22Rv1 (cell line): ENCODE results near the gene SMAD5.
A peak's percentile ranks its signal among the peaks of the same experiment; 100 is the strongest.

Experiments used
- H3K27ac ChIP-seq: fragments of 450-650 bp; 2 replicates; pipeline ENCODE4 v1.5.1; 2017
- ZFX ChIP-seq: fragments of 450-650 bp; IDR thresholded peaks from 2 replicates; pipeline ENCODE4 v1.6.1; 2017; ENCODE audit warnings: antibody characterized with exemption, borderline replicate concordance
- TF ChIP-seq, protein P1 (sequence below): fragments of 450-650 bp; IDR thresholded peaks from 2 replicates; pipeline ENCODE4 v1.5.1; 2017; ENCODE audit warnings: mild to moderate bottlenecking

Gene SMAD5

DNA sequence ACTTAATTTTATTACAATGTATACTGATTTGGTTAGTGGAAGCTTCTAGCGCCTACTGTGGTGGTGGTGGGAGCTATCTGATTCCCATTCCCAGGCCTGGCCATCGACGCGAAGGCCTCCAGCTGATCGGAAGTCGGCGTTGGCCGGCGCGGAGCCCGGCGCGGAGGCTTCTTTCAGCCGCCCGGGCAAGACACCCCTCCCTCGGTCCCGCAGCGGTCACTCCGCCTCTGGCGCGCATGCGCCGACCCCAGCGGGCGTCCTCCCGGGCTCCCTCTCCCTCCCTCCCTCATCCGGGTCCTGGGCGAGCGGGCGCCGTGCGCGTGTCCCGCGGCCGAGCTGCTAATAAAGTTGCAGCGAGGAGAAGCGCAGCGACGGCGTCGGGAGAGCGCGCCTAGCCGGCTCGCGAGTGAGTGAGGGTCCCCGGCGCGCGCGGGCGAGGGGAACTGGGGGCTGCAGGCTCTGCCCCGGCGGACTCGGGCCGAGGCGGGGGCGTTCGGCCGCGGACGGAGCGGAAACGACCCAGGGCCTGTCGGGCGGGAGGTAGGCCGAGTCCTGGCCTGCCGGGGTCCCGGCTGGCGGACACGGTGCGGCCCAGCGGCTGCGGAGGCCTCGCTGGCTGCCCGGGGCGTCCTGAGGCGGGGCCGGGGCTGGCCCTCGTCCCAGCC, at the start of gene SMAD5:
TSS of gene SMAD5 (plus strand) at position 289 of the 665 bp plus-strand sequence. CDS start 20,916 bp downstream, outside the sequence.
- H3K27ac ChIP-seq: peak within 1 kb of the TSS; percentile 89
- TF ChIP-seq ZFX: 0 out of 2 replicates have a peak, but pooled peaks have one; percentile 52
- TF ChIP-seq, protein P1, sequence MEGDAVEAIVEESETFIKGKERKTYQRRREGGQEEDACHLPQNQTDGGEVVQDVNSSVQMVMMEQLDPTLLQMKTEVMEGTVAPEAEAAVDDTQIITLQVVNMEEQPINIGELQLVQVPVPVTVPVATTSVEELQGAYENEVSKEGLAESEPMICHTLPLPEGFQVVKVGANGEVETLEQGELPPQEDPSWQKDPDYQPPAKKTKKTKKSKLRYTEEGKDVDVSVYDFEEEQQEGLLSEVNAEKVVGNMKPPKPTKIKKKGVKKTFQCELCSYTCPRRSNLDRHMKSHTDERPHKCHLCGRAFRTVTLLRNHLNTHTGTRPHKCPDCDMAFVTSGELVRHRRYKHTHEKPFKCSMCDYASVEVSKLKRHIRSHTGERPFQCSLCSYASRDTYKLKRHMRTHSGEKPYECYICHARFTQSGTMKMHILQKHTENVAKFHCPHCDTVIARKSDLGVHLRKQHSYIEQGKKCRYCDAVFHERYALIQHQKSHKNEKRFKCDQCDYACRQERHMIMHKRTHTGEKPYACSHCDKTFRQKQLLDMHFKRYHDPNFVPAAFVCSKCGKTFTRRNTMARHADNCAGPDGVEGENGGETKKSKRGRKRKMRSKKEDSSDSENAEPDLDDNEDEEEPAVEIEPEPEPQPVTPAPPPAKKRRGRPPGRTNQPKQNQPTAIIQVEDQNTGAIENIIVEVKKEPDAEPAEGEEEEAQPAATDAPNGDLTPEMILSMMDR: no peak

- TF ChIP-seq, protein P1: no peak
- no peak for TF ChIP-seq ZFX
- H3K27ac ChIP-seq: no peak overlapping the region
Measured at GRCh38 chr5:136084698-136085097, 47.9 kb upstream of the SMAD5 start.

- TF ChIP-seq ZFX: no peak
- TF ChIP-seq, protein P1: no peak
- no peak overlapping the region for H3K27ac ChIP-seq
Measured at GRCh38 chr5:136086783-136087566, 45.7 kb upstream of the SMAD5 start.

DNA sequence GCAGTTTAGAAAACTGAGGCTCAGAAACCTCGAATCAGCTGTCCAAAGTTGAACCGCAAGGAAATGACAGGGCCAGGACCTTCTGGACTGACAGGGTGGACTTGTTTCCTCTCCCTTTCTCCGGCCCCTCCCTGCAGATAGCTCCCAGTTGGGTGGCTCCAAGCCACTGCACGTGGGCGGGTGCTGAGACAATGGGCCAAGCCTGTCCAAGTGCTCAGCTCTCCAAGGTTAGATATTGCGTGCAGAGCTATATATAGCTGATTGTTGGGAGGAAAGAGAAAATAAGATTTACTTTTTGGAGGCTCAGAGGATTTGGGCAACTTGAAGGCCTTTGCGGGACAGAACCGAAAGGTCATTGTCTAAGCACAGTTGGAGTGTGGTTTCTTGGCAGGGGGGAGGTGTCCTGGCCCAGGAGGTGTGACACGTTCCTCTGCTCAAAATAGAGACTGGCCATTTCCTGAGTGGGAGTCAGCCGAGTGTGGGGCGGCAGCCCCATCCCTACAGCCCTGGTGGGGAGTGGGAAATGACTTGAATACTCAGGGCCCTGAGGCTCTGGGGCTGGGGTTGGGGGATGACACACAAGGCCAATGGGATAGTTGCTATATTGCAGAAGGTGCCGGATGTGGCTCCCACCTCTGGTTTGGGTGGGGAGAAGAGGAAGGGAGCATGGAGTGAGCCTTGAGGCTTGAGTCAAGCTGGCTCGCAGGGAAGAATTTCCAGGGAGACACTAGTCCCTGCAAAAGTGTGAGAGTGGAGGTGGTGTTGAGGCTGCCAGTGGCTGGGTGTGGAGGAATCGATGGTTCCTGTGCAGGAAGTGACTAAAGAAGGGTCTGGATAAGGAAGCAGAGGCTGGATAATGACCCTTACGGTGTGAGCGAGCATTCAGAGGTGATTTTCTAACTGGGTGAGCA, 44.4 kb upstream of the SMAD5 start:
- no peak overlapping the region for H3K27ac ChIP-seq
- TF ChIP-seq, protein P1: no peak
- TF ChIP-seq ZFX: no peak

DNA sequence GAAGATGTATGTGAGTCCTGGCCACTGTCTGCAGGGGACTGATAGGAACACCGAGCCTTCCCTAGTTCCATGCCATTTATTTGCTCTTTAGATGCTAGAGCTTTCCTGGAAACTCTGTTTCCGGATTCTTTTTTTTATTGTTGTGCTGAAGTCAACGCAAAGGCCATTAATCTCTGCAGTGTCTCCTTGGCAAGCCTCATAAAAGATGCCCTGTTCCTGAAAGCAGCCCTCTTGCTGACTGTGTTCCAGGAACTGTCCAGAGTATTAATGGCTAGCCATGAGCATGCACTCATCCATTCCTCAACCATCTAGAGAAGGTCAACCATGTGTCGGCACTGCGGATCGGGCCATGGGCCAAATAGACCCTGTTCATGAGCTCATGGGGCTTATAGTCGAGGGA, 42.9 kb upstream of the SMAD5 start:
- no peak overlapping the region for H3K27ac ChIP-seq
- TF ChIP-seq, protein P1: no peak
- TF ChIP-seq ZFX: no peak

- TF ChIP-seq ZFX: no peak
- TF ChIP-seq, protein P1: no peak
- H3K27ac ChIP-seq: no peak overlapping the region
Measured at GRCh38 chr5:136090319-136090718, 42.3 kb upstream of the SMAD5 start.
